IMR-90 (cell line): Measurements from ENCODE around the gene MRPL40. TPM values are rescaled to one million over a fixed set of nuclear protein-coding genes. Genes with fewer than 3 reads are reported as not detected.

ENCODE experiments used
- ATAC-seq: fragments of 200-7000 bp; cut with Tn5 transposase; 2 replicates; pipeline ENCODE4 v1.9.1; 2020; ENCODE audit warnings: low read depth, mild to moderate bottlenecking, moderate library complexity
- BruUV-seq: library from RNA; stranded (reverse); fragments of 400-500 nt; replicated peaks from 2 replicates; lab custom pipeline; 2021; lab: Mats Ljungman, UMichigan
- CTCF ChIA-PET: fragments of 300-600 bp; formaldehyde crosslinking; extraction: SDS; loops from one replicate; lab custom pipeline; 2021; ENCODE audit warnings: antibody characterized with exemption; lab: Yijun Ruan, JAX
- POLR2A ChIA-PET: fragments of 300-600 bp; sonication (Branson Sonifier 250); formaldehyde crosslinking; loops from one replicate; lab custom pipeline; 2022; ENCODE audit warnings: antibody characterized with exemption; ENCODE audit not compliant: unreplicated experiment; lab: Charles Lee
- DNase-seq: peaks from one replicate; pipeline ENCODE4 v3.0.0; 2013
- H2AFZ ChIP-seq: replicated peaks from 2 replicates; pipeline ENCODE3; 2013; ENCODE audit warnings: low read length, mild to moderate bottlenecking; ENCODE audit not compliant: poor library complexity
- H2AK5ac ChIP-seq: 2 replicates; pipeline ENCODE4 v1.6.1; 2013; ENCODE audit warnings: low read depth, low read length, inconsistent platforms
- H2AK9ac ChIP-seq: replicated peaks from 2 replicates; pipeline ENCODE3; 2013; ENCODE audit warnings: mild to moderate bottlenecking, low read depth, low read length, moderate library complexity; ENCODE audit not compliant: poor library complexity
- H2BK120ac ChIP-seq: 2 replicates; pipeline ENCODE4 v1.6.1; 2013; ENCODE audit warnings: low read depth, low read length, inconsistent platforms
- H2BK15ac ChIP-seq: 3 replicates; pipeline ENCODE4 v1.6.1; 2013; ENCODE audit warnings: low read depth, low read length, inconsistent platforms
- H2BK20ac ChIP-seq: 2 replicates; pipeline ENCODE4 v1.6.1; 2013; ENCODE audit warnings: low read depth, mild to moderate bottlenecking, inconsistent platforms, low read length, moderate library complexity
- H2BK5ac ChIP-seq: 2 replicates; pipeline ENCODE4 v1.6.1; 2013; ENCODE audit warnings: mild to moderate bottlenecking, low read depth, low read length, inconsistent platforms; ENCODE audit not compliant: poor library complexity, severe bottlenecking
- H3K14ac ChIP-seq: replicated peaks from 2 replicates; pipeline ENCODE4 v1.6.1; 2013; ENCODE audit warnings: low read depth, low read length, inconsistent platforms
- H3K18ac ChIP-seq: 2 replicates; pipeline ENCODE4 v1.6.1; 2013; ENCODE audit warnings: low read depth, low read length, control low read depth
- H3K23ac ChIP-seq: 2 replicates; pipeline ENCODE4 v1.6.1; 2013; ENCODE audit warnings: low read depth, low read length, inconsistent platforms
- H3K27ac ChIP-seq: 2 replicates; pipeline ENCODE4 v1.5.1; 2013; ENCODE audit warnings: mild to moderate bottlenecking, control low read depth, low read length; ENCODE audit not compliant: insufficient read depth
- H3K27me3 ChIP-seq: 2 replicates; pipeline ENCODE4 v1.6.1; 2013; ENCODE audit warnings: low read length; ENCODE audit not compliant: control insufficient read depth, insufficient read depth
- H3K36me3 ChIP-seq: 2 replicates; pipeline ENCODE4 v1.6.1; 2013; ENCODE audit warnings: low read length, mixed read lengths; ENCODE audit not compliant: control insufficient read depth, insufficient read depth
- H3K4ac ChIP-seq: 2 replicates; pipeline ENCODE4 v1.6.1; 2013; ENCODE audit warnings: low read depth, low read length, inconsistent platforms
- H3K4me1 ChIP-seq: 2 replicates; pipeline ENCODE4 v1.6.1; 2013; ENCODE audit warnings: low read length, mixed read lengths; ENCODE audit not compliant: control insufficient read depth, insufficient read depth
- H3K4me2 ChIP-seq: 2 replicates; pipeline ENCODE4 v1.6.1; 2013; ENCODE audit warnings: low read depth, mild to moderate bottlenecking, control low read depth, low read length, moderate library complexity
- H3K4me3 ChIP-seq: 2 replicates; pipeline ENCODE4 v1.5.1; 2013; ENCODE audit warnings: low read depth, mild to moderate bottlenecking, control low read depth, low read length, moderate library complexity; ENCODE audit not compliant: insufficient read depth
- H3K56ac ChIP-seq: 2 replicates; pipeline ENCODE4 v1.6.1; 2013; ENCODE audit warnings: low read length, inconsistent platforms; ENCODE audit not compliant: insufficient read depth; ENCODE audit errors: extremely low read depth
- H3K79me1 ChIP-seq, 2 experiments: 2 replicates each; pipeline ENCODE4 v1.6.1; 2013; ENCODE audit warnings: low read length in 2 of 2, inconsistent platforms in 1 of 2, low read depth in 1 of 2
- H3K9ac ChIP-seq: 2 replicates; pipeline ENCODE4 v1.6.1; 2013; ENCODE audit warnings: low read depth, low read length, control low read depth
- H3K9me1 ChIP-seq: 2 replicates; pipeline ENCODE4 v1.6.1; 2013; ENCODE audit warnings: low read length, inconsistent platforms; ENCODE audit not compliant: insufficient read depth
- H3K9me3 ChIP-seq: 2 replicates; pipeline ENCODE4 v1.6.1; 2013; ENCODE audit warnings: low read length; ENCODE audit not compliant: control insufficient read depth, insufficient read depth
- H4K20me1 ChIP-seq: 2 replicates; pipeline ENCODE4 v1.6.1; 2013; ENCODE audit warnings: low read length, inconsistent platforms; ENCODE audit not compliant: insufficient read depth
- H4K5ac ChIP-seq: 2 replicates; pipeline ENCODE4 v1.6.1; 2013; ENCODE audit warnings: mild to moderate bottlenecking, low read depth, low read length, control low read depth
- H4K8ac ChIP-seq, 2 experiments: 2 replicates each; pipeline ENCODE4 v1.6.1; 2013; ENCODE audit warnings: low read depth in 2 of 2, low read length in 2 of 2, control low read depth in 1 of 2, inconsistent platforms in 1 of 2
- H4K91ac ChIP-seq: 2 replicates; pipeline ENCODE4 v1.6.1; 2013; ENCODE audit warnings: low read depth, low read length, inconsistent platforms; ENCODE audit not compliant: insufficient read depth
- BHLHE40 ChIP-seq: fragments of 150-350 bp; IDR thresholded peaks from 2 replicates; pipeline ENCODE4 v1.6.1; 2016; ENCODE audit warnings: mild to moderate bottlenecking, low read depth, low read length
- CEBPB ChIP-seq: IDR thresholded peaks from 2 replicates; pipeline ENCODE4 v1.6.1; 2012; ENCODE audit warnings: low read depth, low read length, improper control_type of control experiment
- CTCF ChIP-seq: conservative IDR thresholded peaks from 2 replicates; pipeline ENCODE4 v1.5.1; 2012; ENCODE audit warnings: mild to moderate bottlenecking, low read depth, low read length, improper control_type of control experiment
- MAZ ChIP-seq: IDR thresholded peaks from 2 replicates; pipeline ENCODE4 v1.6.1; 2012; ENCODE audit warnings: low read depth, mild to moderate bottlenecking, low read length, improper control_type of control experiment, moderate library complexity, borderline replicate concordance
- MXI1 ChIP-seq: IDR thresholded peaks from 2 replicates; pipeline ENCODE4 v1.6.1; 2012; ENCODE audit warnings: low read depth, mild to moderate bottlenecking, low read length, moderate library complexity, borderline replicate concordance
- NFE2L2 ChIP-seq: fragments of 150-350 bp; IDR thresholded peaks from 2 replicates; pipeline ENCODE4 v1.6.1; 2016; ENCODE audit warnings: low read depth, mild to moderate bottlenecking, low read length
- RAD21 ChIP-seq: IDR thresholded peaks from 2 replicates; pipeline ENCODE4 v1.6.1; 2012; ENCODE audit warnings: low read length, improper control_type of control experiment
- RFX5 ChIP-seq: IDR thresholded peaks from 2 replicates; pipeline ENCODE4 v1.8.0; 2012; ENCODE audit warnings: low read depth, mild to moderate bottlenecking, low read length, moderate library complexity
- SMC3 ChIP-seq: fragments of 150-350 bp; IDR thresholded peaks from 2 replicates; pipeline ENCODE4 v1.6.1; 2016; ENCODE audit warnings: low read depth, mild to moderate bottlenecking, antibody characterized with exemption, low read length, moderate library complexity
- WGBS, 2 experiments: methylation state at CpG; one replicate each; pipeline versions ENCODE4 v1.1.5 to v1.1.7; 2013; ENCODE audit warnings: missing lambda C conversion rate in 2 of 2; ENCODE audit not compliant: insufficient read length in 1 of 2; ENCODE audit errors: extremely low coverage in 2 of 2; 5-methylcytosine and 5-hydroxymethylcytosine counted together
- dilution Hi-C: fragments of 300-500 bp; cut with HindIII; formaldehyde crosslinking; loops from one replicate; pipeline ENCODE4 v1.14.3; 2018; ENCODE audit warnings: low sequenced_read_pairs; ENCODE audit not compliant: unreplicated experiment
- in situ Hi-C: fragments of 300-500 bp; cut with MboI; formaldehyde crosslinking; loops from 3 replicates; pipeline ENCODE4 v1.14.3; 2019; ENCODE audit warnings: low sequenced_read_pairs, inconsistent platforms, mixed read lengths
- intact Hi-C: fragments of 100-400 bp; cut with micrococcal nuclease; formaldehyde crosslinking; loops from 2 replicates; pipeline ENCODE4 v1.10.0; 2022
- polyA plus RNA-seq, 3 experiments: library from polyadenylated mRNA; depleted of rRNA; stranded (reverse); fragments of >200 nt; gene quantifications; 2 replicates each; pipeline ENCODE4 v1.2.3, GENCODE V29; 2012; ENCODE audit warnings: low replicate concordance in 1 of 3
- total RNA-seq: library from RNA; depleted of rRNA; stranded (reverse); fragments of >200 nt; gene quantifications from 2 replicates; pipeline ENCODE4 v1.2.3, GENCODE V29; 2012
- TF ChIP-seq, protein P1 (sequence below): fragments of 150-350 bp; IDR thresholded peaks from 2 replicates; pipeline ENCODE4 v1.6.1; 2016; ENCODE audit warnings: low read depth, mild to moderate bottlenecking, low read length, moderate library complexity, borderline replicate concordance
- TF ChIP-seq, protein P2 (sequence below): fragments of 150-350 bp; IDR thresholded peaks from 2 replicates; pipeline ENCODE4 v1.6.1; 2017; ENCODE audit warnings: mild to moderate bottlenecking, antibody characterized with exemption, low read length, low read depth

The MRPL40 gene
- total and polyA plus RNA-seq, 2 of the 4 experiments (the other 2 are of a cell fraction) = 36.7 to 37.5 TPM

GRCh38 chr22:19469421-19469820, 37.1 kb downstream of the MRPL40 start:
- Histone ChIP-seq H2AK5ac (no peak overlapping the region), H2AK9ac (no peak overlapping the region), H4K20me1 (peaks cover 34% of the 10 kb centered on the region), H3K27ac (no peak overlapping the region), H3K36me3 (peaks cover 87% of the 10 kb centered on the region), H3K4me3 (no peak overlapping the region), H3K4me1 (peaks cover 4% of the 10 kb centered on the region; the same call in 1 of the 2 replicates), H2BK15ac (no peak overlapping the region), H3K23ac (no peak overlapping the region), H2BK20ac (no peak overlapping the region), H2BK120ac (no peak overlapping the region), H3K4me2 (no peak overlapping the region), H3K18ac (no peak overlapping the region), H3K27me3 (no peaks in the 10 kb centered on the region), H3K14ac (no peak overlapping the region), H2BK5ac (no peak overlapping the region), H3K56ac (no peak overlapping the region), H3K9me3 (no peaks in the 10 kb centered on the region), H4K8ac (no peak overlapping the region), H3K9me1 (peaks cover 9% of the 10 kb centered on the region), H4K5ac (no peak overlapping the region), H3K9ac (no peak overlapping the region), H2AFZ (no peak overlapping the region), H3K4ac (no peak overlapping the region), H3K79me1 (peaks cover 19 to 53% of the 10 kb centered on the region in 2 experiments), H4K91ac (no peak overlapping the region)
- no peak for ATAC-seq
- ChIA-PET CTCF (no interaction called here), POLR2A (no interaction called here)
- in situ Hi-C loops = no loop called here
- no TSS peak for BruUV-seq
- TF ChIP-seq NFE2L2 (no peak), SMC3 (no peak), RAD21 (no peak), MXI1 (no peak), MAZ (no peak), RFX5 (no peak), CTCF (no peak), CEBPB (no peak), BHLHE40 (no peak)
- TF ChIP-seq, protein P1, sequence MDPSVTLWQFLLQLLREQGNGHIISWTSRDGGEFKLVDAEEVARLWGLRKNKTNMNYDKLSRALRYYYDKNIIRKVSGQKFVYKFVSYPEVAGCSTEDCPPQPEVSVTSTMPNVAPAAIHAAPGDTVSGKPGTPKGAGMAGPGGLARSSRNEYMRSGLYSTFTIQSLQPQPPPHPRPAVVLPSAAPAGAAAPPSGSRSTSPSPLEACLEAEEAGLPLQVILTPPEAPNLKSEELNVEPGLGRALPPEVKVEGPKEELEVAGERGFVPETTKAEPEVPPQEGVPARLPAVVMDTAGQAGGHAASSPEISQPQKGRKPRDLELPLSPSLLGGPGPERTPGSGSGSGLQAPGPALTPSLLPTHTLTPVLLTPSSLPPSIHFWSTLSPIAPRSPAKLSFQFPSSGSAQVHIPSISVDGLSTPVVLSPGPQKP = no peak
- TF ChIP-seq, protein P2, sequence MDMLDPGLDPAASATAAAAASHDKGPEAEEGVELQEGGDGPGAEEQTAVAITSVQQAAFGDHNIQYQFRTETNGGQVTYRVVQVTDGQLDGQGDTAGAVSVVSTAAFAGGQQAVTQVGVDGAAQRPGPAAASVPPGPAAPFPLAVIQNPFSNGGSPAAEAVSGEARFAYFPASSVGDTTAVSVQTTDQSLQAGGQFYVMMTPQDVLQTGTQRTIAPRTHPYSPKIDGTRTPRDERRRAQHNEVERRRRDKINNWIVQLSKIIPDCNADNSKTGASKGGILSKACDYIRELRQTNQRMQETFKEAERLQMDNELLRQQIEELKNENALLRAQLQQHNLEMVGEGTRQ = no peak
- dilution Hi-C loops = no loop called here
- WGBS, 2 experiments = 95% methylated on average over 4 of the region's 7 CpGs; no CpG with 5 or more reads in 1 of the 2 experiments
- DNase-seq = no peak
- intact Hi-C loops = no loop called here
